Ovary (tissue), 3 donors: ENCODE results near the gene SPATA16.

Source experiments
- EP300 ChIP-seq: sonication (generic); formaldehyde crosslinking; IDR thresholded peaks from one replicate; pipeline ENCODE4 v1.6.1; 2017; ENCODE audit warnings: antibody characterized with exemption
- POLR2A ChIP-seq: fragments of 450-650 bp; IDR thresholded peaks from one replicate; pipeline ENCODE4 v1.6.1; 2017; ENCODE audit warnings: antibody characterized with exemption, mild to moderate bottlenecking, moderate library complexity
- TF ChIP-seq, protein P1 (sequence below), 3 donors: fragments of 450-650 bp in 2 of 3; fragments of 200-600 bp in 1 of 3; IDR thresholded peaks; one replicate each; pipeline versions ENCODE4 v1.5.1 to v1.8.0; 2016 to 2022; ENCODE audit warnings: antibody characterized with exemption in 3 of 3, mild to moderate bottlenecking in 1 of 3
- donor health status: DM: no; HTN: no; CAD: no.

DNA sequence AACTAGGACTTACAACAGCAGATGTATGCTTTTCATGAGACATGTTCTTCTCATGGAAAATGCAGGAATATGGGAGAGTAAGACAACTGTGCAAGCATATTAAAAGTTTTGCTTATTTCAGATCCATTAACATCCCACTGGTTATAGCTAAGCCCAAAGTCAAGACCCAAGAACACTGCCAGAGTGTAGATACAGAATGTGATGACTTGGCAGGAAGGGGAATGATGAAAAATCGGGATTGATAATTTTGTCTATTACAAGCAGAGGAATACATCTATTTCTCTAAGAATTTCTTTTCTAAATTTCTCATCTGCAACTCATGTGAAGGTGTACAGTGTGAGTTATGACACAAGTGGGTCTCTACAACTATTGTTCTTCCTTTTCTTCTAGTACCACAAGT, 76.4 kb downstream of the SPATA16 start:
- TF ChIP-seq, protein P1, sequence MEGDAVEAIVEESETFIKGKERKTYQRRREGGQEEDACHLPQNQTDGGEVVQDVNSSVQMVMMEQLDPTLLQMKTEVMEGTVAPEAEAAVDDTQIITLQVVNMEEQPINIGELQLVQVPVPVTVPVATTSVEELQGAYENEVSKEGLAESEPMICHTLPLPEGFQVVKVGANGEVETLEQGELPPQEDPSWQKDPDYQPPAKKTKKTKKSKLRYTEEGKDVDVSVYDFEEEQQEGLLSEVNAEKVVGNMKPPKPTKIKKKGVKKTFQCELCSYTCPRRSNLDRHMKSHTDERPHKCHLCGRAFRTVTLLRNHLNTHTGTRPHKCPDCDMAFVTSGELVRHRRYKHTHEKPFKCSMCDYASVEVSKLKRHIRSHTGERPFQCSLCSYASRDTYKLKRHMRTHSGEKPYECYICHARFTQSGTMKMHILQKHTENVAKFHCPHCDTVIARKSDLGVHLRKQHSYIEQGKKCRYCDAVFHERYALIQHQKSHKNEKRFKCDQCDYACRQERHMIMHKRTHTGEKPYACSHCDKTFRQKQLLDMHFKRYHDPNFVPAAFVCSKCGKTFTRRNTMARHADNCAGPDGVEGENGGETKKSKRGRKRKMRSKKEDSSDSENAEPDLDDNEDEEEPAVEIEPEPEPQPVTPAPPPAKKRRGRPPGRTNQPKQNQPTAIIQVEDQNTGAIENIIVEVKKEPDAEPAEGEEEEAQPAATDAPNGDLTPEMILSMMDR (IDR thresholded peaks at IDR 0.05): no peak
- TF ChIP-seq EP300 (no peak), POLR2A (no peak)
